GM19025 (cell line): ENCODE results near the gene PRKX.
"Not testable (repeated sequence)": the region's sequence is repeated elsewhere in the genome, so short reads cannot be mapped to it uniquely, and the experiment has no call there.

ENCODE experiments used
- ATAC-seq: cut with Tn5 transposase; IDR thresholded peaks from one replicate; pipeline ENCODE4 v1.9.1; 2021; ENCODE audit warnings: mild to moderate bottlenecking, low read depth, moderate library complexity; ENCODE audit not compliant: unreplicated experiment

Gene PRKX

GRCh38 chrX:3589474-3589873 is 124.0 kb downstream of the PRKX start:
- no peak for ATAC-seq

- no peak for ATAC-seq
Measured at GRCh38 chrX:3585719-3586118, 127.7 kb downstream of the PRKX start.

- no peak for ATAC-seq
Measured at GRCh38 chrX:3584415-3584996, 128.9 kb downstream of the PRKX start.

GRCh38 chrX:3582451-3582850 is 131.0 kb downstream of the PRKX start:
- ATAC-seq: no peak

- no peak for ATAC-seq
Measured at GRCh38 chrX:3581609-3582108, 131.8 kb downstream of the PRKX start.

GRCh38 chrX:3577551-3577950 is 135.9 kb downstream of the PRKX start:
- no peak for ATAC-seq

GRCh38 chrX:3576886-3577501 is 136.5 kb downstream of the PRKX start:
- ATAC-seq: no peak

GRCh38 chrX:3567686-3568085 is 145.8 kb downstream of the PRKX start:
- no peak for ATAC-seq

GRCh38 chrX:3563451-3563850 is 150.0 kb downstream of the PRKX start:
- no peak for ATAC-seq

- ATAC-seq: not testable (repeated sequence)
Measured at GRCh38 chrX:3560010-3560409, 153.4 kb downstream of the PRKX start.
